Activated CD4-positive, alpha-beta T cell treated with anti-CD3 and anti-CD28 coated beads for 48 hours (primary cell): ENCODE measurements around the gene ARHGAP6.
"Not testable (repeated sequence)": the region's sequence is repeated elsewhere in the genome, so short reads cannot be mapped to it uniquely, and the experiment has no call there.

Experiments used
- DNase-seq: peaks from one replicate; pipeline ENCODE4 v3.0.0-alpha.2; 2020

ARHGAP6 gene

GRCh38 chrX:11381464-11381863 is 284.3 kb downstream of the ARHGAP6 start:
- DNase-seq = peak; percentile 5

- DNase-seq = no peak
Observed at GRCh38 chrX:11380187-11380844, 285.4 kb downstream of the ARHGAP6 start.

- no peak for DNase-seq
Observed at GRCh38 chrX:11376163-11376562, 289.6 kb downstream of the ARHGAP6 start.

GRCh38 chrX:11375614-11376119 is 290.1 kb downstream of the ARHGAP6 start:
- DNase-seq = no peak

GRCh38 chrX:11374570-11374969 is 291.1 kb downstream of the ARHGAP6 start:
- no peak for DNase-seq

GRCh38 chrX:11371106-11371505 is 294.6 kb downstream of the ARHGAP6 start:
- no peak for DNase-seq

- no peak for DNase-seq
Observed at GRCh38 chrX:11367609-11368430, 297.9 kb downstream of the ARHGAP6 start.

GRCh38 chrX:11366998-11367595 is 298.6 kb downstream of the ARHGAP6 start:
- DNase-seq = no peak

GRCh38 chrX:11365426-11365825 is 300.3 kb downstream of the ARHGAP6 start:
- no peak for DNase-seq

- no peak for DNase-seq
Observed at GRCh38 chrX:11364835-11365234, 300.9 kb downstream of the ARHGAP6 start.

GRCh38 chrX:11363825-11364224 is 301.9 kb downstream of the ARHGAP6 start:
- not testable (repeated sequence) for DNase-seq

GRCh38 chrX:11363069-11363594 is 302.6 kb downstream of the ARHGAP6 start:
- no peak for DNase-seq

GRCh38 chrX:11361666-11362065 is 304.1 kb downstream of the ARHGAP6 start:
- DNase-seq = not testable (repeated sequence)

- DNase-seq = not testable (repeated sequence)
Observed at GRCh38 chrX:11355944-11356343, 309.8 kb downstream of the ARHGAP6 start.

- no peak for DNase-seq
Observed at GRCh38 chrX:11355259-11355909, 310.3 kb downstream of the ARHGAP6 start.

- DNase-seq = no peak
Observed at GRCh38 chrX:11352296-11352741, 313.4 kb downstream of the ARHGAP6 start.

GRCh38 chrX:11351375-11352295 is 314.1 kb downstream of the ARHGAP6 start:
- no peak for DNase-seq

GRCh38 chrX:11349661-11350337 is 315.9 kb downstream of the ARHGAP6 start:
- DNase-seq = no peak

GRCh38 chrX:11349020-11349419 is 316.7 kb downstream of the ARHGAP6 start:
- no peak for DNase-seq

GRCh38 chrX:11347300-11347699 is 318.4 kb downstream of the ARHGAP6 start:
- no peak for DNase-seq

GRCh38 chrX:11346121-11346682 is 319.5 kb downstream of the ARHGAP6 start:
- DNase-seq = no peak
